GM18951 (cell line): ENCODE measurements around the gene PLA1A.
"Not testable (repeated sequence)": the region's sequence is repeated elsewhere in the genome, so short reads cannot be mapped to it uniquely, and the experiment has no call there.

Experiments
- POLR2A ChIP-seq: IDR thresholded peaks from 4 replicates; pipeline ENCODE4 v1.6.1; 2011; ENCODE audit warnings: mild to moderate bottlenecking; ENCODE audit not compliant: insufficient read length, insufficient read depth; ENCODE audit errors: extremely low read depth
- in situ Hi-C: fragments of 300-500 bp; cut with MboI; formaldehyde crosslinking; loops from one replicate; pipeline ENCODE4 v1.12.0; 2022; ENCODE audit warnings: low sequenced_read_pairs, mixed read lengths, inconsistent platforms; ENCODE audit not compliant: unreplicated experiment

The PLA1A gene

DNA sequence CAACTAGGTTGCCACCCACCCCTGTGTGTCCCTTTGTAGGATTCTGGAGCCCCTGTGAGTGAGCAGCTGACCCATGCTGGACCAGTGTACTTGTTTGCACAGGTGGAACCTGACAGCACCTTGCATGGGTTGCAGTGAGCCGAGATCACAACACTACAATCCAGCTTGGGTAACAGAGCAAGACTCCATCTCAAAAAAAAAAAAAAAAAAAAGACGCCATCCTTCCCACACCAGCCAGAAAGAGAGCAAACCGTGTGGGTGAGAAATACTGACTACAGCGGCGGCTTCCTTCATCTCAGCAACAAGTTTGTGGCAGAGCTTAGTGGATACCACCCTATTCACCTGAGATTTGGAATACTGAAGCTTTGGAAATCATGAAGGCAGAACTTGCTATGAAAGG lies 37.5 kb upstream of the PLA1A start:
- in situ Hi-C loops: no loop called here
- TF ChIP-seq POLR2A: no peak

DNA sequence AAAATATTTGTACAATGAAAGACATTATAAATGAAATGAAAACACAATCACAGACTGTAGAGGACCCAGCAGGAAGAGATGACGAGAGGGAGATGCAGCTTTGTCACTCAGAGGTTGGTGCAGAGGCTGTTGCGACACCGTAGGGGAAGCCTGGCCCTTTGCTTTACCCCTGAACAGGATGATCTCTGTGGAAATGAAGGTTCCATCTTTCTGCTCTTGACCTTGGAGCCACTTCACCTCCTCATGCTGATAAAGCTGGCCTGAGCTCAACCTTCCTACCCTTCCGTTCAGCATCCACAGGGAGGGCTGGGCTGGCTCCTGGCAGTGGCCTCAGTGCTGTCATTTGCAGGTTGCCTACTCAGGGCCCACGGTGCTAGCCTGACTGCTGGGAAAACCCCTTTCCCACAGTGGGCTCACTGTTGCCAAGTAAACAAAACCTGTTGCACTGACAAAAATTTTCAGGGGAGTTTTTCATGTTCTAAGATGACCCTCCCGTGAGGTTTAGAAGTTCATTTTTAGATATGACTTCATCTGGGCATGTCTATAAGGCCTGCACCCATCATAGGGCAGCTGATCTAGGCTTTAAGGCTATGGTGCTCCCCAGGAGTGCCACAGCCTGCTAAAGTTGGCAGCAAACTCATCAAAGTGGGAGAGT lies 35.3 kb upstream of the PLA1A start:
- TF ChIP-seq POLR2A: peak; percentile 69
- in situ Hi-C loops: no loop called here

DNA sequence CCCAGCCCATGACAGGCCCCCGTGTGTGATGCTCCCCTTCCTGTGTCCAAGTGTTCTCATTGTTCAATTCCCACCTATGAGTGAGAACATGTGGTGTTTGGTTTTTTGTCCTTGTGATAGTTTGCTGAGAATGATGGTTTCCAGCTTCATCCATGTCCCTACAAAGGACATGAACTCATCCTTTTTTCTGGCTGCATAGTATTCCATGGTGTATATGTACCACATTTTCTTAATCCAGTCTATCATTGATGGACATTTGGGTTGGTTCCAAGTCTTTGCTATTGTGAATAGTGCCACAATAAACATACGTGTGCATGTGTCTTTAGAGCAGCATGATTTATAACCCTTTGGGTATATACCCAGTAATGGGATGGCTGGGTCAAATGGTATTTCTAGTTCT lies 34.4 kb upstream of the PLA1A start:
- in situ Hi-C loops: not testable (repeated sequence)

DNA sequence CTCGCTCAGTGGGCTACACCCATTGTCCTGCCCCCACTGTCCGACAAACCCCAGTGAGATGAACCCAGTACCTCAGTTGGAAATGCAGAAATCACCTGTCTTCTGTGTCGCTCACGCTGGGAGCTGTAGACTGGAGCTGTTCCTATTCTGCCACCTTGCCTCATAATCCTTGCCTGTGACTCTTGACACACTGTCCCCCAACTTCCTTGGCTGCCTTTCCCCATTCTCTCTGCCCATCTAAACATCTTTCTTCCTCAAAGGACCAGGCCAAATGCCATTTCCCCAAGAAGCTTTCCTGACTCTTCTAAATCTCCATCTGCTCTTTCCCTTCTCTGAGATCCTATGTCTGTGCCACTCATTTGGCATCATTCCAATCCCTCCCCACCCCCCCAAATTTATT lies 28.5 kb upstream of the PLA1A start:
- in situ Hi-C loops: no loop called here
- no peak for TF ChIP-seq POLR2A

DNA sequence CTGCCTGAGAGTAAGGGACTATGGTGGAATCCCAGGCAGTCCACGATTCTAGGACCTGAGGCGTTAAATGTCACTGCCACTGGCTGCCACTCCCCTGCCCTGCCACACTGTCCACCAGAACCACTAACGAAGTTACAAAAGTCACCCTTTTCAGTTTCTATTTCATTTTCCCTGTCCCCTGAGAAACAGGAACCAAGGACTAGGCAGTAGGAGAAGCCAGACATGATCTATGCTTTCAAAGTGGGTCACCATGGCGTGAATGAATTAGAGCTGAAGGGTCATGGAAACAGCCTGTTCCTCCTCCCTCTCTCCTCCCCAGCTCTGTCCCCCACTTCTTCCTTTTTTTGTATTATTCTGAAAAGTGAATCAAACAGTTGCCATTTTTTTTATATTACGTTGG lies 27.5 kb upstream of the PLA1A start:
- in situ Hi-C loops: no loop called here
- TF ChIP-seq POLR2A: no peak

DNA sequence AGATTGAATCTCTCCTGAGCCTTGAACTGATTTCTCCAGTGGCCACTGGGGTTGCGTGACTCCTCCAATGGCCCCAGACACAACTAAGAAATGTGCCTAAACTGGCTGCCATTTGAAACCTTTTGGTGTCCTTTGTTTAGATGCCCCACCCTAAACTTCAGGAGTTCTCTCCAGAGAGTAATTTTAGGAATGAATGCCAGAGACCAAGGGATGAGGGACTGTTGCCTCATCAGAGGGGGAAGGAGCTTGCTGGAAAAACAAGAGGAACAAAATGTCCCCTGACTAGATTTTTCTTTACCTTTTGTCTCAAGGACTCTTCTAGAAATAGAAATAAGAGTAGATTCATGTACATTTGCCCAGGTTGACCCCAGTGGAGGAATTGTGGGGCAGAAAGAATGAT lies 26.5 kb upstream of the PLA1A start:
- no peak for TF ChIP-seq POLR2A
- in situ Hi-C loops: no loop called here

DNA sequence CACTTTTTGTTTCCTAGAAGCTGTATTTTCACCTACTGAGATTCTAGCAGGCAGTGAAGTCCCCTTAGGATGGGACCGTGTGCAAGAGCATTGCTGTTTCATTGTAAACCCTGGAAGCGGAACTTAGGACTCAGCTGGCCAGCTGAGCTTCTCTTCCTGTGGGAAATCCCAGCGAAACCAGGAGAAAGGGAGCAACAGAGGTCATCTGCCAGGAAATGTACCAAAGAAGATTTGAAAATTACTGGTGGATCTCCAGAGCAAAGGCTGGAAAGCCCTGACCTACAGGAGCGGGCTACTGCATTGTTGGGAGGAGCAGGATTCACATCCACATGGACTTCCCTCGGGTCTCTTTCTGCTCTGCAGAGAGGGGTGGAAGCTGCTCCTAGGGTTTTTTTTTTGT lies 26.0 kb upstream of the PLA1A start:
- no peak for TF ChIP-seq POLR2A
- in situ Hi-C loops: no loop called here

DNA sequence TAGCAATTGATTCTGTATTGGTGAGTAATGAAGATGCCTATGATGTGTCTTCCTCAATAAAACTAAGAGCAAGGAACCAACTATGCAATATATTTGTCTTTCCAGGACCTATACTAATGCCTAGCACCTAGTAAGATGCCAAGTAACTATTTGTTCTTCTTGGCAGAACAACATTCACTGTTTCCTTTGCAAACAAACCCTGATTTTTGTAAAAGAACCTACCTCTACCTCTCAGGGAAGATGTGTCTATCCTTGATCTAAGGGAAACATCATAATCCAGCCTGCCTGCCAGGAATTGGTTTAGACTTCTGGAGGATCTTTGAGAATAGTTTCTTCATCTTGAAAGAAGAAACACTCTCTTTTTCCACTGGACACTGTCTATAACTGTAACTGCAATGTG lies 22.2 kb upstream of the PLA1A start:
- in situ Hi-C loops: no loop called here
- TF ChIP-seq POLR2A: no peak

DNA sequence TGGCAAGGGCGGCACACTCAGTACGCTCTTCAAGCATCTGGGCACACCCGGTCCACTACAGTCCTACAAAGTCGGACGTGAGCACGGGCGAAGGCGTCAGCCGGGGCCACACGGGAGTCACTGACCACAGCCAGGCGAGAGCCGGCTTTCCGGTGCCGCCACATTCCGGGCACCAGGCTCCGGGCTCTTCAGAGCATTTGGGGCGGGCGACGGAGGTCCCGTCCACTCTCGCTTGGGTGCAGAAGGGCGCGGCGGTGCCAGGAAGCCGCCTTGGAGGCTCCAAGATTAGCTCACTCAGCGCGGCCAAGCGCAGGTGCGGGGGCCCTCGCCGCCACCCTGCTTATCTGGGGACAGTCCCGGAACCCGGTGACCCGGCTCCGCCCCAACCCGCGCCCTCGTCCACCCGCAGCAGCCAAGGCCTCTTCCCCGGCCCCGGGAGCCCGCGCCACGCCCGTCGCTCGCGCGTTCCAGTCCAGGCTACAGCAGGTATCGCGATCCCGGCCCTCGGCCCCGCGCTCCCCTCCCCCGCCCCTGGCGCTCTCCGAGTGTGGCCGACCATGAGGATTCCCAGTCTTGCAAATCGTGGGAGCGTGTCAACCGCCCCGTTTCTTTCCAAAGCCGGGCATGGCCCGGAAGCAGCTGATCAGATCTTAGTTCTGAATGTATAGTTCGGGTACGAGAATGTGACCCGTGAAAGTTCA lies 18.2 kb upstream of the PLA1A start, which contains the start of gene ADPRH:
TSS of gene ADPRH (plus strand) at position 127 of the 701 bp plus-strand sequence. CDS start 2,678 bp downstream, outside the sequence.
- TF ChIP-seq POLR2A: peak; percentile 72
- in situ Hi-C loops: no loop called here

DNA sequence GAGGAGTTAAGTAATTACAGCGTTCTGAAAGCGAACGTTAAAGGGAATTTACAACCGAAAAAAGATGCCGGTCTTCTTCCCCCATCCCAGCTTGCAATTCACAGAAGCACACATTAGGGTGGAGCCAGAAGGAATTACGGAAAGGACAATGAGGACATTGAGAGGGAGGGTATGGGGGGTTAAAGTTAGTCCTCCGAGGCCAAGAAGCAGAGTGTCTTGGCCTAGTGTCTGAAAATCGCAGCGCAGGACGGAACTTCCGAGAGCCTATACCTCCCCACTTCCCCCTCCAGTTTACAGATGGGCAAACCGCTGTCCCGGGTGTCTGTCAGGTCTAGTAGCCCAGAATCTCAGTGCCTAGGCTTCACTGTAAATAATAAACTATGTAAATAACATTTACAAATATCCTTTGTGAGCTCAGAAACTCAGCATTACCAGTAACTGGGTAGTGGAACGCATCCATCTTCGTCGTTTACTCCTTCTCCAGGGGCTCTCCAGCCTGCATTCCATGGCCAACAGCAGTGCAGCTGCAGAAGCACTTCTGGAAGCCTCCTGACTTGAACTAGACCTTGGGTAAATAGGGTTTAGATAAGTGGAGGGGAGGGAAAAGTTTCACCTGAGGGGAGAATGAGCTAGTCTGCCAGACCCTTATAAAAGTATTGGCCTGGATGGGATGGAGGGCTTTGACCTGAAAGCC lies 17.5 kb upstream of the PLA1A start:
- TF ChIP-seq POLR2A: no peak
- in situ Hi-C loops: no loop called here

DNA sequence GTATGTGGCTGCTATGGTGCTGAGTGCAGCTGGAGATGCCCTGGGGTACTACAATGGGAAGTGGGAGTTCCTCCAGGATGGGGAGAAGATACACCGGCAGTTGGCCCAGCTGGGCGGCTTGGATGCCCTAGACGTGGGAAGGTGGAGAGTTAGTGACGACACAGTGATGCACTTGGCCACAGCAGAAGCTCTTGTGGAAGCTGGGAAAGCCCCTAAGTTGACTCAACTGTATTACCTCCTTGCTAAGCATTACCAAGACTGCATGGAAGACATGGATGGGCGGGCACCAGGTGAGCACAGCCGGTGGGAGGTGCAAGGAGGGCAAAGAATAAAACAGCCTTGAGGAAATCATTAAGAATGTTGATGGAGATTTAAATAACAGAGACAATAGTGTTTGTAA lies 15.5 kb upstream of the PLA1A start:
- in situ Hi-C loops: no loop called here
- TF ChIP-seq POLR2A: no peak

DNA sequence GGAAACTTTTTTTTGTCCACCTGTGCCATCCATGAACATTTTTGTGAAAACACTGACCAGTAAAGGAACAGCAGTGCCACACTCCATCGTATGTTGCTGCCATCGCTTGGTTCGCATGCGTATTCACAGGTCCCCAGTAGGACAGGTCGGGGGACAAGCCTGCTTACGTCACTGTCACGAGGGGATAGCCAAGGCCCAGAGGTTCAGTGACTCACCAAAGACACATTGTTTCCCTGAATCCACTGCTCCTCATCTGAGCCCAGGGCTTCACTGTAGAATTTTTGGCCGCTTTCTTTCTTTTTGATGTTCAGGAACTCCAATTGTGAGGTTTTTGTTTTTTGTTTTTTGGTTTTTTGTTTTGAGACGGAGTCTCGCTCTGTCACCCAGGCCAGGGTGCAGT lies 12.5 kb upstream of the PLA1A start:
- TF ChIP-seq POLR2A: no peak
- in situ Hi-C loops: no loop called here

DNA sequence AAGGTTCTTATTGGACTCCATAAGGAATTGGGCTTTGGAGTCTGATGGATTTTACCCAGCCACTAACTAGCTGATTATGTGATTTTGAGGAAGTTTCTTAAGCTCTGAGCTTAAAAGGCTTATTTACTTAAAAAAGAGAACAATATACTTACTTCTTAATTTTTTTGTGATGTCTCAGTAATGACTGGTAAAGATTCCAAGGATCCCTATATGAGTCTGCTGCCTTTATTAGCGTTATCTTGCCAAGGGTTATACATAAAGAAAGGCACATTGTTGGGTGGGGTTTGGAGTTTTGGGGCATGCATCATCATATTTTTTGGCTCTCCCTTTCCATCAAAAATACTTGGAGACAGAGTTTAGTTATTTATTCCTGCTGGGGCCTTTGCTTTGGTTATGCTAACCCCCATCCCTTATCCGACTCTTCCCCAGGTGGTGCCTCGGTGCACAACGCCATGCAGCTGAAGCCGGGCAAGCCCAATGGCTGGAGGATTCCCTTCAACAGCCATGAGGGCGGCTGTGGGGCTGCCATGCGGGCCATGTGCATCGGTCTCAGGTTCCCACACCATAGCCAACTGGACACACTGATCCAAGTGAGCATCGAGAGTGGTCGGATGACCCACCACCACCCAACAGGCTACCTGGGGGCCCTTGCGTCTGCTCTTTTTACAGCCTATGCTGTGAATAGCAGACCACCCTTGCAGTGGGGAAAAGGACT lies 11.7 kb upstream of the PLA1A start:
- TF ChIP-seq POLR2A: no peak
- in situ Hi-C loops: no loop called here
